ENCODE data around the gene MYLK4. TPM values are rescaled to one million over a fixed set of nuclear protein-coding genes. Genes with fewer than 3 reads are reported as not detected.

MYLK4 gene
- polyA plus RNA-seq, 1 experiment: 0.21 TPM

- H3K27me3 ChIP-seq (ENCODE audit: control insufficient read depth, insufficient read depth, low read length): no peaks in the 10 kb centered on the region
- CTCF ChIA-PET: interaction anchor here (0.9 to 1.6 kb wide), 2 partner anchors 16 to 171 kb away, joined by 3 to 4 read pairs; partner anchors contain the start of gene WRNIP1
- no peak overlapping the region for H3K4me3 ChIP-seq (ENCODE audit: low read depth, low read length)
- POLR2A ChIA-PET: no interaction called here
- DNase-seq (ENCODE audit: low read depth, low spot score): no peak
- H3K9me3 ChIP-seq (ENCODE audit: control insufficient read depth, insufficient read depth, low read length): no peaks in the 10 kb centered on the region
- H3K27ac ChIP-seq (ENCODE audit: low read depth, low read length): no peak overlapping the region
- no peak for TF ChIP-seq CTCF (IDR thresholded peaks at IDR 0.05; ENCODE audit: low read depth, low read length)
Observed at GRCh38 chr6:2781685-2782355, 31.1 kb upstream of the MYLK4 start.

GRCh38 chr6:2780102-2780737 is 29.5 kb upstream of the MYLK4 start:
- TF ChIP-seq CTCF (IDR thresholded peaks at IDR 0.05; ENCODE audit: low read depth, low read length): no peak
- Histone ChIP-seq H3K27ac (ENCODE audit: low read depth, low read length) (no peak overlapping the region), H3K27me3 (ENCODE audit: control insufficient read depth, insufficient read depth, low read length) (no peaks in the 10 kb centered on the region), H3K4me3 (ENCODE audit: low read depth, low read length) (no peak overlapping the region), H3K9me3 (ENCODE audit: control insufficient read depth, insufficient read depth, low read length) (no peaks in the 10 kb centered on the region)
- ChIA-PET POLR2A (interaction anchor here (0.5 kb wide), 1 partner anchor 222 kb away, joined by 3 read pairs; no protein-coding TSS in a partner anchor), CTCF (interaction anchor here (1.0 kb wide), 1 partner anchor 30 kb away, joined by 3 read pairs; no protein-coding TSS in a partner anchor)
- no peak for DNase-seq (ENCODE audit: low read depth, low spot score)

- ChIA-PET POLR2A (no interaction called here), CTCF (interaction anchor here (1.0 to 1.2 kb wide), 2 partner anchors 10 to 39 kb away, joined by 3 to 5 read pairs; no protein-coding TSS in a partner anchor)
Observed at GRCh38 chr6:2777249-2777648, 26.5 kb upstream of the MYLK4 start.

GRCh38 chr6:2775003-2775402 is 24.3 kb upstream of the MYLK4 start:
- ChIA-PET POLR2A (interaction anchor here (0.7 to 1.0 kb wide), 2 partner anchors 9 to 16 kb away, joined by 3 read pairs; no protein-coding TSS in a partner anchor), CTCF (interaction anchor here (0.6 kb wide), 1 partner anchor 497 kb away, joined by 3 read pairs; no protein-coding TSS in a partner anchor)
- Histone ChIP-seq H3K27ac (ENCODE audit: low read depth, low read length) (no peak overlapping the region), H3K4me3 (ENCODE audit: low read depth, low read length) (no peak overlapping the region), H3K27me3 (ENCODE audit: control insufficient read depth, insufficient read depth, low read length) (no peaks in the 10 kb centered on the region), H3K9me3 (ENCODE audit: control insufficient read depth, insufficient read depth, low read length) (no peaks in the 10 kb centered on the region)
- no peak for DNase-seq (ENCODE audit: low read depth, low spot score)
- no peak for TF ChIP-seq CTCF (IDR thresholded peaks at IDR 0.05; ENCODE audit: low read depth, low read length)

More at GRCh38 chr6:2777249-2777648, 26.5 kb upstream of the MYLK4 start:
- H3K27me3 ChIP-seq (ENCODE audit: control insufficient read depth, insufficient read depth, low read length): no peaks in the 10 kb centered on the region
- H3K27ac ChIP-seq (ENCODE audit: low read depth, low read length): no peak overlapping the region
- H3K9me3 ChIP-seq (ENCODE audit: control insufficient read depth, insufficient read depth, low read length): no peaks in the 10 kb centered on the region
- DNase-seq (ENCODE audit: low read depth, low spot score): no peak
- H3K4me3 ChIP-seq (ENCODE audit: low read depth, low read length): no peak overlapping the region
- TF ChIP-seq CTCF (IDR thresholded peaks at IDR 0.05; ENCODE audit: low read depth, low read length): no peak

- no peak for TF ChIP-seq CTCF (IDR thresholded peaks at IDR 0.05; ENCODE audit: low read depth, low read length)
- Histone ChIP-seq H3K27me3 (ENCODE audit: control insufficient read depth, insufficient read depth, low read length) (no peaks in the 10 kb centered on the region), H3K9me3 (ENCODE audit: control insufficient read depth, insufficient read depth, low read length) (no peaks in the 10 kb centered on the region), H3K27ac (ENCODE audit: low read depth, low read length) (no peak overlapping the region), H3K4me3 (ENCODE audit: low read depth, low read length) (no peak overlapping the region)
- CTCF ChIA-PET: interaction anchor here (0.9 to 2.0 kb wide), 7 partner anchors 11 to 182 kb away, joined by 3 to 15 read pairs (median 6); partner anchors contain the start of gene MYLK4
- POLR2A ChIA-PET: interaction anchor here (1.4 kb wide), 1 partner anchor 8 kb away, joined by 6 read pairs; the partner anchor contains the start of gene WRNIP1
- DNase-seq (ENCODE audit: low read depth, low spot score): no peak
Observed at GRCh38 chr6:2773449-2773848, 22.7 kb upstream of the MYLK4 start.
